T-helper 2 cell treated with Interferon-gamma antibody and Interleukin-4, amounts not matched to agents 100 ng/mL and 5 ng/mL, for 36 hours (primary cell): ENCODE measurements around the gene ITGB1BP2. TPM values are rescaled to one million over a fixed set of nuclear protein-coding genes. Genes with fewer than 3 reads are reported as not detected.
"Not testable (repeated sequence)": the region's sequence is repeated elsewhere in the genome, so short reads cannot be mapped to it uniquely, and the experiment has no call there.

Source experiments
- intact Hi-C: fragments of 100-400 bp; cut with micrococcal nuclease; formaldehyde crosslinking; loops from one replicate; pipeline ENCODE4 v1.15.1; 2023
- total RNA-seq: library from RNA; stranded (reverse); gene quantifications from 2 replicates; pipeline ENCODE4 v1.2.3, GENCODE V29; 2022

The ITGB1BP2 gene
- 5.6 and 7.8 TPM in 2 replicates for total RNA-seq

DNA sequence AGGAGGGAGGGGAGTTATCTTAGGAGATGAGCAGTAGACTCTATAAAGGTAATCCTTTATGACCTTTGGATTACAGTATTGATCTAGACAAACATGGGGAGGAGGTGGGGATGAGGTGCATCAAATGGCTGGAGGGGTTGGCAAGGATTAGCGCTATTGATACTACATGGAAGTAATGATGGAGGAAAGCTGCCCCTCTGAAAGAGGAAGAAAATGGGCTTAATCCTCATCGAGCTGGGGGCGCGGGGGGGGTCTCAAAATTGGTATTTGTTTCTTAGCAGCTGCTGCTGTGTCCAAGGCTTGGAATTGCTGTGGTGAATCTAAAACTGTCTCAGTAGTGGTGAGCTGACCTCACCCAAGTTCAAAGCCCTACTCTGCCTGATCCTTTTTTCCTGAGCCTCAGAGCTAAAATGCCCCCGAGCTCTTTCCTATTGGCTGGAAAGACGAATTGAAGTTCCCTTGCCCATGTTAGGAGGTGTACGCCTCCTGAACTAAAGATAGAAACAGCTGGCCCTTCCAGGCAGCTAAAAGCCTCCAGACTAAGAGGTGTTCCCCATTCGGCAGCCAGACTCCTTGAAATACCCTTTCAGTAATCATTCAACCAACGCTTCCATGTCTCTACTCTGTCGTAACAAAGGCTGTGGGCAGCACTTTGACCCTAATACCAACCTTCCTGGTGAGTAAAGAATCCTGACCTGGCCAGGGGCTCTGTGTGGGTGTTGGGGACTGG is at the start of gene ITGB1BP2:
Gene ITGB1BP2, plus strand, starts transcription at position 556 of the 730 bp plus-strand sequence. Its CDS starts 57 bp downstream, at position 613.
- intact Hi-C loops: no loop called here

DNA sequence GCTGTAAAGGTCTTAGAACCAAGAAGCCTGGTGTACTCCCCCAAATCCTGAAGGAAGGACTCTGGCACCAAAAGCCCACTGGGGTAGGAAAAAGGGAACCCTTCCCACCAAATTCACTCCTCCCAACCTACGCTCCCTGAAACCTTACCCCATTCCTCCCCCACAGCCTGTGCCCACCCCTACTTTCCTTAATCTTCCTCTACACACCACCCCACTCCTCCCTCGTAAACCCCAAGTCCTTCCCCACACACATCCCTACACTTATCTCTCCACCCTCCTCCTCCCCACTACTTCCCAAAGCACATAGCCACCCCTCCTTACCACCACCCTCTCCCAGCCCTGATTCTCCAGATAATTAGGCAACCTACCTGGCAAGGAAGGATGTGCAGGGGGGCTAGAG is 49.3 kb upstream of the ITGB1BP2 start:
- intact Hi-C loops: loop anchor here (5.0 kb wide), 2 partner anchors 55 to 240 kb away; no protein-coding TSS in a partner anchor

DNA sequence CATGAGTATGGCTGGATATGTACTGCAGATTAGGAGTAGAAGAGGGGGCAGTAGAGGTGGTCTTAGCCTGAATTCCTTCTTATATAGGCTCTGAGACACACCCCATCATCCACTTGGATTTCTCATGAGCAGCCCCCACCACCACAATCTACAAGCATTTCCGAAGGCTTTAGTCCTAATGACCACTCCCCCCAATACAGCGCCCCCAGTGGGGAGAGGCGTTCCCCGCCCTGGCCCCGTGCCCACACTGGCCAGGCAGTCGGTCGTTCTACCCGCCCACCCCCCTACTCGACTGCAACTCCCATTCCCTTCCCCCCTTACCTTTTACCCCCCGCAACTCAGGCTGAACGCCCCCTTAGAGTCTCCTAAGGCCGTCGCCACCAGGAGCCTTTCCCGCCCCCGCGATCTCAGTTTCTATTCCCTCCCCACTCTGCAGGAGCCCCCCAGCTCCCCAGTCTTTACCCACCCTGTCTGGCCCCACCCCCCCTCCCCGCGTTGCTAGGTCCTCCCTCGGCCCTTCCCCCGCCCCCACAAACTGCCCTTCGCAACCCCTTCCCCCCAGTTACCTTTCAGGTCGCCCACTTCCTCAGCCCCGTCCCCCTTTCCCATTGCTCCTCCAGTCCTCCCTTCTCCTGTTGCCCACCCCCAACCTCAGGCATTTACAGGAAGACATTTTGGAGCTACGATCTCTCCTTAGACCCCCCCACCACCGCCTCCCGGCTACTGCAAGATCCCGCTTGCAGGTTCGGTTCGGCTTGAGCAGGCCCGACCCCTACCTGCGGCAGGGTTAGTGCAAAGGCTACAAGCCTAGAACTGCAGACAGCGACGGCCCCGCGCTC is 48.1 kb upstream of the ITGB1BP2 start:
- intact Hi-C loops: loop anchor here (1.0 to 5.0 kb wide), 5 partner anchors 30 to 239 kb away; partner anchors contain the start of genes NONO and TAF1

DNA sequence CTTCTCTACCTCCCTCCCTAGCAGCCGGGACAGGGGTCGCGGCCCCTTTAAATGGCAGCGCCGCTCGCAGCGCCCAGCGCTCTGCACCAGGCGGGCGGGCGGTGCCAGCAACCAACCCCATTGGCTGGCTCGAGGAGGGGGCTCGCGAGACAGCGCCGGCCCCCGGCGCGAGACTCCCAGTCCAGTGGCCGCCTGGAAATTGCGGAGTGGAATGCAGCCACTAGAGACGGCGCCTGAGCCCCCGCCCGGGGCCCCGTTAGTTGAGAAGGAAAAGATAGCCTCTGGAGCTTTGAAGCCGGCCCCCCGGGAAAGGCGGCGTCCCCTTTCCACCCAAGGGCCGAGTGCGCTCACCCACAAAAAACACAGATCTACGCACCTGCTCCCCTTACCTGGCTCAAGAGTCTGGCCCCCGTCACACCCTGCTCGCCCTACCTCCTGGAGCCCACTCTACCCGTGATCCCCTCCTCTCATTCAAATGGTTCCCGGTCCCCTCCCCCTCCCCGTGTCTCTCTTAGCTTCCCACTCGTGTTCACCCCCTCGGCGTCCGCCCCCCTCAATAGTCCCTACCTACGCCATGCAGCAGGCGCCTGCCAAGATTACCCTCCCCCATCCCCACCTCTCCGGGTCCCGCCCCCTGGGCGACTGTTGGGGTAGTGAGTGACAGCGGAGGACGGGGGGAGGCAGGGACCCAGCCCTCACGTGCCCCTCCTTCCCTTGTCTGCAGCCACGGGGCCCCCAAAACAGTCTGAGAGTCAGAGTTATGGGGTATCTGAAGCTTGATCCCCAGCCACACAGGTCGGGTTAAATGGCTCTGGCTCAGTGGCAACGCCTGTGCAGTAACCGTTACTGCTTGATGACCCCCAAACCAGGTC is 47.2 kb upstream of the ITGB1BP2 start, which contains the start of gene ZMYM3:
Gene ZMYM3, minus strand, starts transcription at position 49 of the 872 bp plus-strand sequence. CDS start 885 bp downstream, outside the sequence.
- intact Hi-C loops: loop anchor here (1.0 to 5.0 kb wide), 4 partner anchors 29 to 238 kb away; partner anchors contain the start of genes NONO and TAF1

DNA sequence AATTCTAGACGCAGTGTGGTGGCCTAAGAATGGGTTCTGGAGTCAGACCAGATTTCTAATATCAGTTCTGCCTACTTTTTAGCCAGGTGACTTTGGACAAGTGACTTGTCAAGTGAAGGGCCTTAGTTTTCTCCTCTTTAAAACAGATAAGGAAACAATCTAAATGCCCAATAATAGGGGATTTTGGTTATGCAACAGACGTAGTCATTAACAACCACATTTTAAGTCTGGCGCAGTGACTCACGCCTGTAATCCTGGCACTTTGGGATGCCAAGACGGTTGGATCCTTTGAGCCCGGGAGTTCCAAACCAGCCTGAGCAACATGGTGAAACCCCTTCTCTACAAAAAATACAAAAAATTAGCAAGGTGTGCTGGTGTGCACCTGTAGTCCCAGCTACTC is 45.5 kb upstream of the ITGB1BP2 start:
- intact Hi-C loops: no loop called here

DNA sequence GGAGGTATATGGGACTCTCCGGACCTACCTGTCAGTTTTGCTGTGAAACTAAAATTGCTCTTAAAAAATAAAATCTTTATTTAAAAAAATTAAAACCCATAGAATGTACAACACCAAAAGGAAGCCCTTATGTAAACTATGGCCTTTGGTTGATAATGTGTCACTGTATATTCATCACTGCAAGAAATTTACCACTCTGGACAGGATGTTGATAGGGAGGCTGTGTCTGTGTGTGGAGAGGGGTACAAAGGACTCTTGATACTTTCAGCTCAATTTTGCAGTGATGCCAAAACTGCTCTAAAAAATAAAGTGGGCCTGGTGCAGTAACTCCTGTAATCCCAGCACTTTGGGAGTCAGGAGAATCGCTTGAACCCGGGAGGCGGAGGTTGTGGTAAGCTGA is 44.7 kb upstream of the ITGB1BP2 start:
- intact Hi-C loops: no loop called here

DNA sequence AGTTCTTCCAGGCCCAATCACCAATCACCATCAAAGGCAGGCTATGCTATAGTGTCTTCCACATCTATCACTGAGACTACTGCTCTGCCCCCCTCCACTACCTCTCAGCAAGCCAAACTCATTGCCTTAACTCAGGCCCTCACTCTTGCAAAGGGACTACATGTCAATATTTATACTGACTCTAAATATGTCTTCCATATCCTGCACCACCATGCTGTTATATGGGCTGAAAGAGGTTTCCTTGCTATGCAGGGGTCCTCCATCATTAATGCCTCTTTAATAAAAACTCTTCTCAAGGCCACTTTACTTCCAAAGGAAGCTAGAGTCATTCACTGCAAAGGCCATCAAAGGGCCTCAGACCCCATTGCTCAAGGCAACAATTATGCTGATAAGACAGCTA is 32.9 kb upstream of the ITGB1BP2 start:
- intact Hi-C loops: not testable (repeated sequence)

DNA sequence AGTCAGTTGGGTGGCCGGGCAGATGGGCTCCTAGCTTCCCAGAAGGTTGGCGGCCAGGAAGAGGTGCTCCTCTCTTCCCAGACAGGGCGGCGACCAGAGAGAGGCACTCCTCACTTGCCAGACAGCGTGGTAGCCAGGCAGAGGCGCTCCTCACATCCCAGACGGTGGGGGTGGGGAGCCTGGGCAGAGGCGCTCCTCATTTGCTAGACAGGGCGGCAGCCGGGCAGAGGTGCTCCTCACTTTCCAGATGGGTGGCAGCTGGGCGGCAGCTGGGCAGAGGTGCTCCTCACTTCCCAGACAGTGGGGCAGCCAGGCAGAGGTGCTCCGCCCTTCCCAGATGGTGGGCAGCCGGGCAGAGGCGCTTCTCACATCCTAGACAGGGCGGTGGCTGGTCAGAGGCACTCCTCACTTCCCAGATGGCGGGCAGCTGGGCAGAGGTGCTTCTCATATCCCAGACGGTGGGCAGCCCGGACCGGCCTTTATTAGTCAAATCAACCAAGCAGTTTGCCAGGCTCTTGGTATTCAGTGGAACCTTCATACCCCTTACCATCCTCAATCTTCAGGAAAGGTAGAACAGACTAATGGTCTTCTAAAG is 31.7 kb upstream of the ITGB1BP2 start:
- intact Hi-C loops: no loop called here

DNA sequence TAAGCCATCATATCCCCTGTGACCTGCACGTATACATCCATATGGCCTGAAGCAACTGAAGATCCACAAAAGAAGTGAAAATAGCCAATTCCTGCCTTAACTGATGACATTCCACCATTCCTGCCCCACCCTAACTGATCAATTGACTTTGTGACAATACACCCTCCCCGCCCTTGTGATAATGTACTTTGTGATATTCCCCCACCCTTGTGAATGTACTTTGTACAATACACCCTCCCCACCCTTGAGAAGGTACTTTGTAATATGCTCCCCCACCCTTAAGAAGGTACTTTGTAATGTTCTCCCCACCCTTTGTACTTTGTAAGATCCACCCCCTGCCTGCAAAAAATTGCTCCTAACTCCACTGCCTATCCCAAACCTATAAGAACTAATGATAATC is 29.2 kb upstream of the ITGB1BP2 start:
- intact Hi-C loops: not testable (repeated sequence)

DNA sequence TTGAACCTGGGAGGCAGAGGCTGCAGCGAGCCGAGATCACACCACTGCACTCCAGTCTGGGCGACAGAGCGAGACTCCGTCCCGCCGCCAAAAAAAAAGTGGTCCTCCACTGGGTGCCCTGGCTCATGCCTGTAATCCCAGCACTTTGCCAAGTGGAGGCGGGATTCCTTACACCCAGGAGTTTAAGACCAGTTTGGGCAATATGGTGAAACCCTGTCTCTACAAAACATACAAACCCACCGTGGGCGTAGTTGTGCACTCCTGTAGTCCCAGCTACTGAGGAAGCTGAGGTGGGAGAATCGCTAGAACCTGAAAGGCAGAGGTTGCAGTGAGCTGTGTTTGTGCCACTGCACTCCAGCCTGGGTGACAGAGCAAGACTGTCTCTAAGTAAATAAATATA is 20.2 kb upstream of the ITGB1BP2 start:
- intact Hi-C loops: loop anchor here (5.0 kb wide), 3 partner anchors 99 to 184 kb away; partner anchors contain the start of genes FOXO4 and IL2RG

DNA sequence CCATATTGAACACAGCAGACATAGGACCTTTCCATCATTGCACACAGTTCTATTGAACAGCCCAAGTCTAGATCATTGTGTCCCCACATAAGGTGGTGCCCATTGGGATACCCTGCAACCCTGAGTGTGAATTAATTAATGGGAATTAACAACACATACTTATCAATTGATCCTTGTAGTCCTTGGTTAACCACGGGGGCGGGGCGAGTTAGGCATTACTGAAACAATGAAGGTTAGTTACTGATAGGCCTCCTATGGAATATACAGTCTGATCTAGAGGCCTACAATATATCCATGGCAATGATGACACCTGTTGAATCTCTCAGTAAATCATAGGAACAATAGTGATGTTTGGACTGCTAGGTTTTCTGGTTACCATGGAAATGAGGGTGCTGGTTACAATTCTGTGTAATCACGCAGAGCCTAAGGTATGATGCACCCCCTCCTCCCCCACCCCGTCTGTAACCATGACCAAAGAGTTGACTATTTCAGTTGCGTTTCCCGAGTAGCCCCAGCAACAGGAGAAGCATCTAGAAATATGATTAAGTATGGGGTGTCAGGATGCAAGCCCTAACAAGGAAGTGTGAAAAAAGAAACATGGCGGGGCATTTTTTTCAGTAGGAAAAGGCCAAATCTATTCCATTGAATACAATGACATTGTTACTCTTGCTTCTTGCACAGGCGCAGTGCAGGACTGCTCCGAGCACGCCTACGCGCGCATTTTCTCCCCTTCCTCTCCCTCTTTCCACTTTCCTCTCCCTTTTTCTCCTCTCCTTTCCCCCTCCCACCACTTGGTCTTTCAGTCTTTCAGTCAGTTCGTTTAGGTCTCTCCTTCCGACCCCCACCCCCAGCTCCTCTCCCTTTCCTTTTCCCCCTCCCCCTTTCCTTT is 18.8 kb upstream of the ITGB1BP2 start:
- intact Hi-C loops: loop anchor here (1.0 to 5.0 kb wide), 7 partner anchors 28 to 250 kb away; partner anchors contain the start of genes FOXO4, IL2RG, TAF1 and ZMYM3

DNA sequence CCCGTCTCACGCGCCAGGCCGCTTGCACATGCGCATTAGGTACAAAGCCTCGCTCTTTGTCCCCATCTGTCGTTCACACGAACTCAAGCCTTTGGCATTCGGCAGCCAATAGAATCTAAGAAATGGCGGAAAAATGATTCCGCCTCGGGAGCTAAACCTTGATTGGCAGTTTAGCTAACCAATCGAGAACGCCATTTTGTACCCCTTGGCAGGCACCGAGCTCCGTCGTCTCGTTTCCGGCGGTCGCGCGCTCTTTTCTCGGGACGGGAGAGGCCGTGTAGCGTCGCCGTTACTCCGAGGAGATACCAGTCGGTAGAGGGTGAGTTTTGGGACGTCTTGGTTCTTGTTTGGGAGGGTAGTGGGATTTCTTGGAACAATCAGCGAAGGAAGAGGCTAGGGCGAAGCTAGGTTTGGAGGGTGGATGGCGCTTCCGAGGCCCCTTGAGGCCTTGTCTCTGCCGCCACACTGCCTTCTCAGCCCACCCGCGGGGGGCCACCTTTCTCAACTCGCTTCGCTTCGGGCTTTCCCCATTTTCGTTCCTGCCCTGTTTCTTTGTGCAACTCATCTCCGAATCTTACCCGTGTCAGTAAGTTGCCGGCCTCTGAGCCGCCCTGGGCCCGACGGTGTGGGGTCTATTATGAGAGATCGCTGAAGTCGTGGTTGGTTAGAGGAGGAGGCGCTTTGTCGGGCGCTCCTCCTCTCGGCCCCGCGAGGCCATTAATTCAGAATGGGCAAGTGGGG is 18.0 kb upstream of the ITGB1BP2 start, which contains the start of gene NONO:
Gene NONO, plus strand, starts transcription at position 233 of the 741 bp plus-strand sequence. CDS start 7,003 bp downstream, outside the sequence.
- intact Hi-C loops: loop anchor here (1.0 to 5.0 kb wide), 7 partner anchors 29 to 249 kb away; partner anchors contain the start of genes FOXO4, IL2RG, TAF1 and ZMYM3

DNA sequence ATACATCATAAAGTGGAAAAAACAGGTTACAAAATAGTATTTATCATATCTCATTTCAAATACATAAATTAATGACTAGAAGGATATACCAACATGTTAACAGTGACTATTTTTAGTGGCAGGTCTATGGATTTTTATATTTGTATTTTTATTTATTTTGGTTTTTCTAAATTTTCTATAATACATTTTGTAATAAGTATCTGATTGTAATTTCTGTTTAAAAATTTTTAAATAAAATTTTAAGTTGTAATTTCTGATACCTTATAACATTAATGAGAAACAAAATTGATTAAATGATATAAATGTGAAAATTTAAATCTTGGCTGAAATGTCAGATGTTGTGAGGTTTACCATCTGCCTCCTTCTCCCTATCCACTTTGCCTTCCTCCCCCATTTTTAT is 15.6 kb upstream of the ITGB1BP2 start:
- intact Hi-C loops: no loop called here

DNA sequence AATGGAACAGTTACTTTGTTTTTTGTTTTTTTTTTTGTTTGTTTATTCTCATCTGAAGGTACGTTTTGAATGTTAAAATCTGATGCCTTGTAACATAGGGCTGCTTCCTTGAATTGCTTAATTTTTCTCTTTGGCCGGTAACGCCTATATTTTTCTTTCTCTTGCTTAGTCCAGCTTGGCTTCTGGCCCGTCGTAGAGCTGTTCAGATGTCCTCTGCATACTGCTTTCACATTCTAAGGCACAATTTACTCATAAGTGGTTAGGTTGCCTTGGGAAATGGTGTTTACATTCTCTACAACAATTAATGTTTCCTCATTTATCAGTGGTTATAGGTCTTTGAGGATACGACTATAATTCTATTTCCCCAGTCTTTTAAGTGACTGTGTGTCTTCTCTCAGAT is 10.2 kb upstream of the ITGB1BP2 start:
- intact Hi-C loops: no loop called here

DNA sequence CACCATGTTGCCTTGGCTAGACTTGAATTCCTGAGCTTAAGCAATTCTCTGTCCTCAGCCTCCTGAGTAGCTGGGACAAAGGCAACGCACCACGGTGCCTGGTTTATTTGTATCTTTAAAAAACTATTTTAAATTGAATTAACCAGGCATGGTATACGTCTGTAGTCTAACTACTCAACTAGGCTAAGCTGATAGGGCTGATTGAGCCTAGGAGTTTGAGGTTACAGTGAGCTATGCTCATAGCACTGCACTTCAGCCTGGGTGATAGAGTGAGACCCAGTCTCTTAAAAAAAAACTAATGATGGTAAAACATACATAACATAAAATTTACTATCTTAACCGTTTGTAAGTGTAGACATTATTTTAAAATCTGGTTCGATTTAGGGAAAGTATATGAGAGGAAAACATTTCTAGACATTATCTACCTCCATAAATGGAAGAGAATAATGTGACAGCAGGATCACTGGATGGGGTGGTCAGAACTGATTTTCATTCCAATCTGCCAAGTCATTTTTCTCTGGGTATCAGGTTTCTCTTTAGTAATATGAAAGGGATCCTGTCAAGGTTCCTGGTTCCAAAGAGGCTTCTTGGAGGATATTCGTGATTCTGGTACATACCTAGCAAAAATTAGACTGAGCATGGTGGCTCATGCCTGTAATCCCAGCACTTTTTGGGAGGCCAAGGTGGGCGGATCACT is 8.7 kb upstream of the ITGB1BP2 start:
- intact Hi-C loops: no loop called here

DNA sequence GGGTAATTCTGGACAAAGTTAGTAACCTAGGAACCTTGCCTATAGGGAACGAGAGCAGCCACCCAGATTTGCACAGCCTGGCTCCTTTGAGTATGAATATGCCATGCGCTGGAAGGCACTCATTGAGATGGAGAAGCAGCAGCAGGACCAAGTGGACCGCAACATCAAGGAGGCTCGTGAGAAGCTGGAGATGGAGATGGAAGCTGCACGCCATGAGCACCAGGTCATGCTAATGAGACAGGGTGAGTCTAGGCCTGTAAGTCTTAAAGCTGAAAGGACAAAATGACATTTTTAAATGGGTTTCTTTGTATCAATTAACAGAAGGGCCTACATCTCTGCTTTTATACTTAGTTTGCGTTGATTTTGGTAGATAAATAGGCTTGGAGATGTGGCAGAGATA is 4.7 kb upstream of the ITGB1BP2 start:
- intact Hi-C loops: no loop called here

DNA sequence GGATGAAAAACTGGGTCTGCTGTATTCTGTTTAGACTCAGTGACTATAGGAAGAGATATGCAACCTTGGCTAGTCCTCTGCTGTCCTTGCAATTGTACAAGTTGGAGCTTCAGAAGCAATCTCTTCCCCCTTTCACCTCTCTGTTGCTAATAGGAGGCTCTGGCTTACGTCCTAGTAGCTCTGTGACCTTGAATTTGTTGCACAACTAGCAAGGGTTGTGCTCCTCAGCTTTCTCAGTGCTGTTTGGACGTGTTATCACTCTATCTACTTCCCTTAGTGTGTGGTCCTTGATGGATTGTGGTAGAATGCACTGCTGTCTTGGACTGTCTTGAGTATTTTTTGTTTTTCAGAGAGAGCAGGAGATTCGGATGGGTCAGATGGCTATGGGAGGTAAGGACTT is 3.4 kb upstream of the ITGB1BP2 start:
- intact Hi-C loops: no loop called here

DNA sequence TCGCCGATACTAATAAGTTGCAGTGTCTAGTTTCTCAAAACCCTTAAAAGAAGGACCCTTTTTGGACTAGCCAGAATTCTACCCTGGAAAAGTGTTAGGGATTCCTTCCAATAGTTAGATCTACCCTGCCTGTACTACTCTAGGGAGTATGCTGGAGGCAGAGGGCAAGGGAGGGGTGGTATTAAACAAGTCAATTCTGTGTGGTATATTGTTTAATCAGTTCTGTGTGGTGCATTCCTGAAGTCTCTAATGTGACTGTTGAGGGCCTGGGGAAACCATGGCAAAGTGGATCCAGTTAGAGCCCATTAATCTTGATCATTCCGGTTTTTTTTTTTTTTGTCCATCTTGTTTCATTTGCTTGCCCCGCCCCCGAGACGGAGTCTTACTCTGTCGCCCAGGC is 1.5 kb upstream of the ITGB1BP2 start:
- intact Hi-C loops: not testable (repeated sequence)
